ENCODE measurements around the gene JMJD1C.
A peak's percentile ranks its signal among the peaks of the same experiment; 100 is the strongest.

The JMJD1C gene

DNA sequence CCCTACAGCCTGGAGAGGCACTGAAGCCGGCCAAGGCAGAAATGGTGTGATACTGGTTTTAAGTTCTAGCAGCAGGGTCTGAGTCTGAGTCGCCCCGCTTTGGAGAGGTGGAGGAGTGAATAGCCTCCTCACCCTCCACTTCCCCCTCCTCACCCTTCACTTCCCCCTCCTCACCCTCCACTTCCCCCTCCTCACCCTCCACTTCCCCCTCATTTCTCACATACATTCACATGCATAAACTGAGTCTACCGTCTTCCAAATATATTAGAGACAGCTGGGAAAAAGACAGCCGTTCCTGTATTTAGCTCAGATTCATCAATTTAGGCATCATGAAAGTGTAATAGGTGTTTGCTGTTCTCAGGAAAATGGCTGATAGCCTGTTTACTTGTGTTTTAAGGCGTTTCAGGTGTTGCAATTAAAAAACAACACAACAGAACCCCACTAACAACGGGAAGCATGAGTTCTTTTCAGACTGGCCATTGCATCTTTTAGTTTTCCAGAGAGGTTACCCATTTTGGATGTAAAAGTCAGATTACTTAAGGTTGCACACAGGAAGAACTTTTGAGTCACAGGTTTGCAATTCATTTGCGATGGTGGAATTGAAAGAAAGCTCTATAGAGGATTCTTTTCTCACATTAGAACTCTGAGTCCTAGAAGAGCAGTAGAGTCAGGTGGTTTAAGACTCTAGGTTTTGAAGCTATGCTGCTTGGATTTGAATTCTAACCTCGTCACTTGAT lies 331.8 kb downstream of the JMJD1C start:
- no peak for DNase-seq (ENCODE audit: low read depth)

- peak; percentile 98 for DNase-seq (ENCODE audit: low read depth)
These were observed 332.5 kb downstream of the JMJD1C start, which contains the start of gene NRBF2 for GRCh38 chr10:63133056-63133820. Gene NRBF2 (plus strand): TSS chr10:63133328. CDS start chr10:63133471, 143 bp downstream.

- DNase-seq (ENCODE audit: low read depth): no peak
These were observed 333.1 kb downstream of the JMJD1C start for GRCh38 chr10:63132651-63133055.

DNA sequence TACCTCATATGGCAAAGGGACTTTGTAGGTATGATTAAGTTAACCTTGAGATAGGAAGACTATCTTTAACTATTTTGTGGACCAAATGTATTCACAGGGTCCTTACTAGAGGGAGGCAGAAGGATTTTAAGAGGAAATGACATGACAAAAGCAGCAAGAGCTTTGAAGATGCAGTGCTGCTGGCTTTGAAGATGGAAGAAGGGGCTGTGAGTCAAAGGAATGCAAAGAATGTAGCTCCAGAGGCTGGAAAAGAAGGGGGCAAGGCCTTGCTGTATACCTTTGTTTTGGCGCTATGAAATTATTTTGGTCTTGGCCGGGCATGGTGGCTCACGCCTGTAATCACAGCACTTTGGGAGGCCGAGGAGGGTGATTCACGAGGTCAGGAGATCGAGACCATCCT lies 335.9 kb downstream of the JMJD1C start:
- no peak for DNase-seq (ENCODE audit: low read depth)

- DNase-seq (ENCODE audit: low read depth): no peak
These were observed 337.3 kb downstream of the JMJD1C start for GRCh38 chr10:63128443-63128842.

DNA sequence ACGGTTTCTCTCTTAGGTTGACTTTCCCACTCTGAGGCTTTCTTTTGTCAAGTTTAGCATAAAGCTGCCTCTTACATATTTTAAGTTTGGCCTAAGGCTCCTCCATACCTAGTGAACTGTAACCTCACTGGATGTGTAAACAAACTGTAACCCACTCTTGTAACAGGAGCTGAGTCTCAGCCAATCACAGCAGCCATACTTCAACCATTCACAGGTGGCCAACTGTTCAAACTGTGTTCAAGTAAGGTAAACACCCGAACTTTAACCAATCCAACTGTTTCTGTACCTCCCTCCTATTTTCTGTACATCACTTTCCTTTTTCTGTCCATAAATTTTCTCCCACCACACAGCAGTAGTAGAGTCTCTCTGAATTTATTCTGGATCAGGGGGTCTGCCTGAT lies 340.3 kb downstream of the JMJD1C start:
- no peak for DNase-seq (ENCODE audit: low read depth)

DNA sequence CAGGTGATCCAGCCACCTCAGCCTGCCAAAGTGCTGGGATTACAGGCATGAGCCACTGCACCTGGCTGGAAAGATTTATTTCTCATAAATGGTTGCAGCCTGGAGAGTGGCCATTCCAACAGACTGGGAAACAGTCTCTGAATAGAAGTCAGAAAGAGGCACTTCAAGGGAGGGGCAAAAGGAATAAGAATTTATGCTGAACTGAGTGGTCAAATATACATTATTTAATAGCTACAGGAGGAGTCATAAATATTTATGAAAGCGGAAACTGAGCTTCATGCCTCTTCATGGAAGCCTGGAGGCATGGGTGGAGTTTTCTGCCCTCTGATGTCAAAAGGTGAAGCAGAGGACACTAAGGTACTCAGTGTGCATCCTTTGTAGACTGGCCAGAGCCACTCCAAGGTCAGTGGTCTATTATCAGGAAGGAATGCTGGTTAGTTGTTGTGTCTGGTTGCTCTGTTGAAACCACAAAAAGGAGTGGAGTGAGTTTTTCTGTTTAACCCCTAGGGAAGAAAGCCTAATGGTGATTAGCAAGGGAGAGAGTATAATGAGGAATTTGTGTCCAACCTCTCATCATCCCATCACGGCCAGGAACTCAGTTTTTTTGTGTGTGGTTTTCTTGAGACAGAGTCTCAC lies 341.9 kb downstream of the JMJD1C start:
- DNase-seq (ENCODE audit: low read depth): no peak

GRCh38 chr10:63120554-63120953 lies 345.2 kb downstream of the JMJD1C start:
- DNase-seq (ENCODE audit: low read depth): peak; percentile 92

DNA sequence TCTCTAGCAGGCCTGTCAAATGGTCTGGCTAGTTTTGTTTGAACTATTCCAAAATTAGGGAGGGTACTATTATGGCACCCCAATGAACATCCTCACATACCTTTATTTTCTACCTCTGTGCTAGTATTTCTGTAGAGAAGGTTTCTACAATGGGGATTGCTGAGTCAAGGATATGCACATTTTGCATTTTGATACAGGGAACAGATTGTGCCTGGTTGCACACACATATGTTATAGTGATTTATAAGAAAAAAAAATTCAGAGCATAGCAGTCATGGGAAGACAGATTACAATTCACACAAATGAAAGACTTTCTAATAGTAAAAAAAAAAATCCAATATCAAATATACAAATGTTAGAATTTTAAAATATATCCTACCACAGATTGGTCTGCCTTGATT lies 346.7 kb downstream of the JMJD1C start:
- no peak for DNase-seq (ENCODE audit: low read depth)
